Esophagus (tissue), 2 donors: ENCODE data around the gene GBX1. TPM values are rescaled to one million over a fixed set of nuclear protein-coding genes. Genes with fewer than 3 reads are reported as not detected.

Experiments used
- H3K27ac ChIP-seq, 2 donors: one replicate each; pipeline ENCODE4 v1.5.1; 2013; ENCODE audit warnings: low read depth in 2 of 2, mild to moderate bottlenecking in 2 of 2, inconsistent platforms in 1 of 2, low read length in 1 of 2, moderate library complexity in 1 of 2
- H3K27me3 ChIP-seq, 2 donors: one replicate each; pipeline ENCODE4 v1.6.1; 2013; ENCODE audit warnings: low read length in 2 of 2, control low read depth in 1 of 2, mild to moderate bottlenecking in 1 of 2; ENCODE audit not compliant: insufficient read depth in 2 of 2, control insufficient read depth in 1 of 2
- H3K36me3 ChIP-seq, 2 donors: one replicate each; pipeline ENCODE4 v1.6.1; 2013; ENCODE audit warnings: low read length in 1 of 2; ENCODE audit not compliant: control insufficient read depth in 2 of 2, insufficient read depth in 2 of 2
- H3K4me1 ChIP-seq, 2 donors: one replicate each; pipeline ENCODE4 v1.6.1; 2013; ENCODE audit warnings: low read length in 1 of 2; ENCODE audit not compliant: control insufficient read depth in 2 of 2, insufficient read depth in 2 of 2
- H3K4me3 ChIP-seq, 2 donors: one replicate each; pipeline ENCODE4 v1.5.1; 2013; ENCODE audit warnings: low read length in 2 of 2, mild to moderate bottlenecking in 2 of 2, low read depth in 1 of 2, moderate library complexity in 1 of 2
- H3K9me3 ChIP-seq, 2 donors: one replicate each; pipeline ENCODE4 v1.6.1; 2013; ENCODE audit warnings: mild to moderate bottlenecking in 2 of 2, low read depth in 1 of 2, low read length in 1 of 2, moderate library complexity in 1 of 2; ENCODE audit not compliant: control insufficient read depth in 2 of 2, insufficient read depth in 1 of 2
- WGBS, 2 donors: extraction: QIAGEN DNeasy Blood & Tissue Kit; methylation state at CpG; one replicate each; pipeline ENCODE4 v1.1.7; 2013; 5-methylcytosine and 5-hydroxymethylcytosine counted together
- polyA plus RNA-seq, 2 donors: library from polyadenylated mRNA; stranded (reverse); fragments of 200-250 nt; gene quantifications; one replicate each; pipeline ENCODE4 v1.2.3, GENCODE V29; 2013
- donor health status: healthy with polysubstance abuse.
- donor health status: Bipolar disorder and iron deficiency.

GBX1 gene
- polyA plus RNA-seq, 2 donors, result not detected

DNA sequence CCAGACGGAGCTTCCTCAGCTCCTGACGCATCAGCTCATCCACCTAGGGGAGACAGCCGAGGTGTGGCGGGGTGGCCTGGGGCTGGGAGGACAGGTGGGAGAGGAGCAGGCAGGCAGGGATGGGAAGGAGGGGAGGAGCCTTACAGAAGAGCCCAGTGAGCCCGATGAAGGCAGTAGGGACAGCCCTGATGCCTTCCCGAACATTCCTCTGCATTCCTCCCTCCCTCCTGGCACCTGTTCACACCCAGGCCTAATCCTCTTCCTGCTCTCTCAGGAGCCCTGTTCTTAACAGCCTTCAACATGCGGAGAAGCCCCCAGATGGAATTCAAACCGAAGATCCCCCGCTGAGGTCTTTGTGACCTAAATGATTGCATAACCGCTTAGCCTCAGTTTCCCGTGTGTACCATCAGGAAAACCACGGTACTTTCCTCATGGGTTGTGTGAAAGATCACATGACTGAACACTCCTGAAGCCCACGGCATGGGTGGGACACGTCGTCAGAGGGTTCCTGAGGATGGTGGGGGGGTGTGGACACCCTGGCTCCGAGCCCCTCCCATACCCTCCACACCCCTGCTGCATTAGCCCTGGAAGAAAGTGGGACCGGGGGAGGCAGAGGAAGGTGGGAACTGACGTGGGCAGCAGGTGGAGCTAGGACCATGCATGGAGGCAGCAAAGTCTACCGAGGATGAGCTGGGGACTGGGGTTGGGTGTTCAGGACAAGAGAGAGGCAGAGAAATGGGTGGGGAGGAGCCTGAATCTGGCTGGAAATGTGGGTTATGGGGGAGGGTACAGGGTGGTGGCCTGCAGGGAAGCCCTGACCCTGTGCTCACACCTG, 28.3 kb upstream of the GBX1 start:
- Histone ChIP-seq H3K36me3 (no peaks in the 10 kb centered on the region), H3K9me3 (no peaks in the 10 kb centered on the region), H3K4me3 (no peak overlapping the region), H3K27ac (no peak overlapping the region), H3K27me3 (no peaks in the 10 kb centered on the region), H3K4me1 (peaks cover 0 to 2% of the 10 kb centered on the region in 2 donors)
- 46 to 49% methylated on average over 19 of the region's 19 CpGs for WGBS, 2 donors

GRCh38 chr7:151194188-151194587, 26.7 kb upstream of the GBX1 start:
- no peaks in the 10 kb centered on the region for H3K36me3 ChIP-seq
- H3K27me3 ChIP-seq, result no peaks in the 10 kb centered on the region
- WGBS, 2 donors, result 67 to 77% methylated on average over 7 of the region's 7 CpGs
- peaks cover 0 to 2% of the 10 kb centered on the region in 2 donors for H3K4me1 ChIP-seq
- H3K27ac ChIP-seq, result no peak overlapping the region
- H3K4me3 ChIP-seq, result no peak overlapping the region
- H3K9me3 ChIP-seq, result no peaks in the 10 kb centered on the region

DNA sequence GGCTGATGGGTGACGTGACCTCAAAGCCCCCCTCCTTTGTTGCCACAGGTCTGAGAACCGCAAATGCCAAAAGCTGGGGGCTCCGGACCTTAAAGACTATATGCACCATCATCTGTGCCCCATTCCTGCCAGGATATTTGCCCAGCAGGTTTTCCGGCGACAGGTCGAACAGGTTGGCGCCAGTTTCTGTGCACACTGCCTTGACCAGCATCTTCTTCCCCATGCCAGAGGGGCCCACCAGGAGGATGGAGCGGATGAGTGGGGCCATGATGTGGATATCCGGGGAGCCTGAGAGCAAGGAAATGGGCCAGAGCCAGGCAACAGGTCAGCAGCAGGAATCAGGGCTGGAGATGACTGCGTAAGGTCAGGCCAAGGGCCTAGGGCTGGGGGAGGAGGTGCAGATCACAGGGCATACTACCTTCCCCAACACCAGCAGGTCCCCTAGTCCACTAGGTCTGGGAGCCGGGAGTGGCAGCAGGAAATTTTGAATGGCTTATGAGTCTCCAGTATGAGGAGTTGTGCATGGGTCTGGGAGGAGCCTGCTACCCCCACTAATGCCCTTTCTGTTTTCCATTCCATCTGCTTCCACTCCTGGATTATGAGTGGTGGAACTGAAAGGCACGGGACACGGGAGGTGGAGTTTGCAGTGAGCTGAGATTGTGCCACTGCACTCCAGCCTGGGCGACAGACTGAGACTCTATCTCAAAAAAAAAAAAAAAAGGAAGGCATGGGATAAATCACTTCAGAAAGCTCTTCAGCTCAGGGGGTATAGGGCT, 25.9 kb upstream of the GBX1 start:
- Histone ChIP-seq H3K27me3 (no peaks in the 10 kb centered on the region), H3K4me1 (peaks cover 0 to 2% of the 10 kb centered on the region in 2 donors), H3K9me3 (no peaks in the 10 kb centered on the region), H3K27ac (no peak overlapping the region), H3K4me3 (no peak overlapping the region), H3K36me3 (no peaks in the 10 kb centered on the region)
- 89% methylated on average over 14 of the region's 14 CpGs for WGBS, 2 donors

- WGBS, 2 donors, result 94 to 95% methylated on average over 23 of the region's 23 CpGs
- H3K4me3 ChIP-seq, result no peak overlapping the region
- H3K27ac ChIP-seq, result no peak overlapping the region
These were observed 24.6 kb upstream of the GBX1 start for GRCh38 chr7:151192002-151192539.

DNA sequence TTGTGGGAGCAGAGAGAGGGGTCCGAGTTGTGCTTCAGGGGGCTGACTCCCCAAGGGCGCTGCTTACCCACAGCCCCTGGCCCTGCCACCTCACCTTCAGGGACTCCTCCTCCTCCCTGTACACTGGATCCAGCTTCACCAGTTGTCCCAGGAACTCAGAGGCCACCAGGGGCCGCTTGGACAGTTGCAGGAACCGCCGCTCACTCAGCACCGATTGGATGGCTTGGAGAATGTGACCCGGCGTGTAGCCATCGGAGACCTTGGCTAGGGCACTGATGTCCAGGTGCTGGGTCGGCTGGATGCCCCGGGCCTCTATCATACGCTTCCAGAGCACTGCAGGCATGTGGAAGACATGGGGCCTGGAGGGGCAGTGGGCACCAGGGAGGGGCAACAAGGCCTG, 24.1 kb upstream of the GBX1 start:
- H3K9me3 ChIP-seq, result no peaks in the 10 kb centered on the region
- H3K27me3 ChIP-seq, result no peaks in the 10 kb centered on the region
- 84 to 86% methylated on average over 12 of the region's 12 CpGs for WGBS, 2 donors
- H3K4me3 ChIP-seq, result no peak overlapping the region
- no peak overlapping the region for H3K27ac ChIP-seq
- no peaks in the 10 kb centered on the region for H3K36me3 ChIP-seq
- peaks cover 0 to 2% of the 10 kb centered on the region in 2 donors for H3K4me1 ChIP-seq

More at GRCh38 chr7:151192002-151192539, 24.6 kb upstream of the GBX1 start:
- H3K4me1 ChIP-seq, result peaks cover 0 to 2% of the 10 kb centered on the region in 2 donors
- H3K9me3 ChIP-seq, result no peaks in the 10 kb centered on the region
- H3K36me3 ChIP-seq, result no peaks in the 10 kb centered on the region
- H3K27me3 ChIP-seq, result no peaks in the 10 kb centered on the region

GRCh38 chr7:151189038-151189437, 21.5 kb upstream of the GBX1 start:
- Histone ChIP-seq H3K4me1 (no peaks in the 10 kb centered on the region), H3K27me3 (no peaks in the 10 kb centered on the region)
- WGBS, 2 donors, result 59 to 77% methylated on average over 4 of the region's 4 CpGs

GRCh38 chr7:151188252-151188542, 20.7 kb upstream of the GBX1 start:
- no peaks in the 10 kb centered on the region for H3K4me1 ChIP-seq
- no peaks in the 10 kb centered on the region for H3K27me3 ChIP-seq
- H3K4me3 ChIP-seq, result no peak overlapping the region
- H3K36me3 ChIP-seq, result no peaks in the 10 kb centered on the region
- no peak overlapping the region for H3K27ac ChIP-seq
- 50 to 53% methylated on average over 5 of the region's 5 CpGs for WGBS, 2 donors
- no peaks in the 10 kb centered on the region for H3K9me3 ChIP-seq

More at GRCh38 chr7:151189038-151189437, 21.5 kb upstream of the GBX1 start:
- no peaks in the 10 kb centered on the region for H3K9me3 ChIP-seq
- no peak overlapping the region for H3K4me3 ChIP-seq
- H3K36me3 ChIP-seq, result no peaks in the 10 kb centered on the region
- no peak overlapping the region for H3K27ac ChIP-seq

GRCh38 chr7:151187409-151188251, 20.1 kb upstream of the GBX1 start:
- Histone ChIP-seq H3K4me1 (no peaks in the 10 kb centered on the region), H3K27me3 (no peaks in the 10 kb centered on the region), H3K36me3 (no peaks in the 10 kb centered on the region), H3K27ac (no peak overlapping the region), H3K9me3 (no peaks in the 10 kb centered on the region), H3K4me3 (no peak overlapping the region)
- 72 to 77% methylated on average over 22 of the region's 22 CpGs for WGBS, 2 donors
